ENCODE data around the gene PWWP2B.

- TF ChIP-seq, protein P1, sequence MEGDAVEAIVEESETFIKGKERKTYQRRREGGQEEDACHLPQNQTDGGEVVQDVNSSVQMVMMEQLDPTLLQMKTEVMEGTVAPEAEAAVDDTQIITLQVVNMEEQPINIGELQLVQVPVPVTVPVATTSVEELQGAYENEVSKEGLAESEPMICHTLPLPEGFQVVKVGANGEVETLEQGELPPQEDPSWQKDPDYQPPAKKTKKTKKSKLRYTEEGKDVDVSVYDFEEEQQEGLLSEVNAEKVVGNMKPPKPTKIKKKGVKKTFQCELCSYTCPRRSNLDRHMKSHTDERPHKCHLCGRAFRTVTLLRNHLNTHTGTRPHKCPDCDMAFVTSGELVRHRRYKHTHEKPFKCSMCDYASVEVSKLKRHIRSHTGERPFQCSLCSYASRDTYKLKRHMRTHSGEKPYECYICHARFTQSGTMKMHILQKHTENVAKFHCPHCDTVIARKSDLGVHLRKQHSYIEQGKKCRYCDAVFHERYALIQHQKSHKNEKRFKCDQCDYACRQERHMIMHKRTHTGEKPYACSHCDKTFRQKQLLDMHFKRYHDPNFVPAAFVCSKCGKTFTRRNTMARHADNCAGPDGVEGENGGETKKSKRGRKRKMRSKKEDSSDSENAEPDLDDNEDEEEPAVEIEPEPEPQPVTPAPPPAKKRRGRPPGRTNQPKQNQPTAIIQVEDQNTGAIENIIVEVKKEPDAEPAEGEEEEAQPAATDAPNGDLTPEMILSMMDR (IDR thresholded peaks at IDR 0.05; ENCODE audit: insufficient read depth, low read length, poor library complexity, severe bottlenecking), result no peak
- TF ChIP-seq EZH2phosphoT487 (conservative IDR thresholded peaks at IDR 0.05; ENCODE audit: low read length), result no peak
Observed at GRCh38 chr10:132391676-132392020, 5.4 kb upstream of the PWWP2B start.

Measured in SU-DHL-6 (cell line).